Measurements from ENCODE around the gene MAGI2. TPM values are rescaled to one million over a fixed set of nuclear protein-coding genes. Genes with fewer than 3 reads are reported as not detected.
"Not testable (repeated sequence)": the region's sequence is repeated elsewhere in the genome, so short reads cannot be mapped to it uniquely, and the experiment has no call there.

Gene MAGI2
- total RNA-seq, 2 experiments from 2014 or later = 0.03 to 0.17 TPM

DNA sequence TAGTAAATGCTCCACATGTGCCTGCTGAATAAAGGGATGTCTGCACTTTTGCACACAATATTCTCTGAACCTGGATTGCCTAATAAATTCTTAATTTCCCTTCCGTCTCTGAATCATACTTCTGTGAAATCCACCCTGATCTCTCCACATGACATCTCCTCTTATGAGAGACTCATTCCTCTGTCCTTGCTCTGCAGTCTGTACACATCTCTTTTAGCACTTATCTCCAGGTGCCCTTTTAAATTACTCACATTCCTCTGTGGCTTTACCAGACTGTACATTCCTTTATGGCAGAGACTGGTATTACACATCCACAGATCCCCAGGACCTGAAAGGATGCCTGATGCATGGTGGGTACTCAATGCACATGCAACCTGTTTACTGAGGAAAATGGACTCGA, 1127.3 kb downstream of the MAGI2 start:
- no peaks in the 10 kb centered on the region for H3K4me1 ChIP-seq (ENCODE audit: insufficient read depth, low read length, poor library complexity, severe bottlenecking)
- BruUV-seq (replicated peaks) = no TSS peak
- CTCF ChIA-PET (ENCODE audit: unreplicated experiment) = no interaction called here
- no peaks in the 10 kb centered on the region for H3K36me3 ChIP-seq (ENCODE audit: insufficient read depth, low read length)
- no peak overlapping the region for H3K27ac ChIP-seq (ENCODE audit: low read depth, low read length, poor library complexity, severe bottlenecking)
- POLR2A ChIA-PET = no interaction called here
- no peaks in the 10 kb centered on the region for H3K9me3 ChIP-seq (ENCODE audit: low read length)
- TF ChIP-seq EZH2phosphoT487 (IDR thresholded peaks at IDR 0.05; ENCODE audit: borderline replicate concordance, low read depth, low read length) = no peak
- TF ChIP-seq, protein P1, sequence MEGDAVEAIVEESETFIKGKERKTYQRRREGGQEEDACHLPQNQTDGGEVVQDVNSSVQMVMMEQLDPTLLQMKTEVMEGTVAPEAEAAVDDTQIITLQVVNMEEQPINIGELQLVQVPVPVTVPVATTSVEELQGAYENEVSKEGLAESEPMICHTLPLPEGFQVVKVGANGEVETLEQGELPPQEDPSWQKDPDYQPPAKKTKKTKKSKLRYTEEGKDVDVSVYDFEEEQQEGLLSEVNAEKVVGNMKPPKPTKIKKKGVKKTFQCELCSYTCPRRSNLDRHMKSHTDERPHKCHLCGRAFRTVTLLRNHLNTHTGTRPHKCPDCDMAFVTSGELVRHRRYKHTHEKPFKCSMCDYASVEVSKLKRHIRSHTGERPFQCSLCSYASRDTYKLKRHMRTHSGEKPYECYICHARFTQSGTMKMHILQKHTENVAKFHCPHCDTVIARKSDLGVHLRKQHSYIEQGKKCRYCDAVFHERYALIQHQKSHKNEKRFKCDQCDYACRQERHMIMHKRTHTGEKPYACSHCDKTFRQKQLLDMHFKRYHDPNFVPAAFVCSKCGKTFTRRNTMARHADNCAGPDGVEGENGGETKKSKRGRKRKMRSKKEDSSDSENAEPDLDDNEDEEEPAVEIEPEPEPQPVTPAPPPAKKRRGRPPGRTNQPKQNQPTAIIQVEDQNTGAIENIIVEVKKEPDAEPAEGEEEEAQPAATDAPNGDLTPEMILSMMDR (conservative IDR thresholded peaks at IDR 0.05; ENCODE audit: low read length) = no peak
- H3K4me3 ChIP-seq (ENCODE audit: low read depth, low read length, poor library complexity, severe bottlenecking) = no peak overlapping the region
- intact Hi-C loops (cut with micrococcal nuclease; ENCODE audit: unreplicated experiment) = no loop called here
- no peaks in the 10 kb centered on the region for H3K9me2 ChIP-seq (ENCODE audit: insufficient read depth, low read length)
- H2AFZ ChIP-seq (ENCODE audit: low read length) = no peak overlapping the region
- no peaks in the 10 kb centered on the region for H3K79me2 ChIP-seq (ENCODE audit: insufficient read depth, low read depth, low read length)
- no peak overlapping the region for H3K4me2 ChIP-seq (ENCODE audit: low read length)
- DNase-seq (ENCODE audit: low spot score) = no peak
- H4K20me1 ChIP-seq (ENCODE audit: insufficient read depth, low read length) = no peaks in the 10 kb centered on the region

DNA sequence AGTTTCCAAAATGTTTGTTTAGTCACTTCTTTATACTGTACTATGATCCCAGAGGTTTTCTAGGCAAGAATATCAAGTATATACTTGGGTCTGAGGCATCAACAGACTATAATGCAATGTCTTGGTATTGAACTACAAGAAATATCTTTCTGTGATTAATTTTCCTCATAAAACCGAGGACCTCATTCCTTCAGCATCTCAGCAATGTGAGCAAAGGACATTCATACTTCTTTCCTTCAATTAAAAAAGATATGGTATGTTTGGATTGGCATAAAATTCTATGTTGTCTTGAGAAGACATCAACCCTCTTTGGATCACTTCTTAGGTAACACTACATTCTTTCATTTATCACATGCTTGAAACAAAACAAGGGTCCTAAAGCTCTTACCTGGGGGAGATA, 1130.3 kb downstream of the MAGI2 start:
- POLR2A ChIA-PET = interaction anchor here (1.0 kb wide), 1 partner anchor 31 kb away, joined by 3 read pairs; no protein-coding TSS in a partner anchor
- no peak overlapping the region for H3K27ac ChIP-seq (ENCODE audit: low read depth, low read length, poor library complexity, severe bottlenecking)
- H3K9me2 ChIP-seq (ENCODE audit: insufficient read depth, low read length) = no peaks in the 10 kb centered on the region
- H3K4me2 ChIP-seq (ENCODE audit: low read length) = no peak overlapping the region
- CTCF ChIA-PET (ENCODE audit: unreplicated experiment) = no interaction called here
- no peak overlapping the region for H3K4me3 ChIP-seq (ENCODE audit: low read depth, low read length, poor library complexity, severe bottlenecking)
- H3K9me3 ChIP-seq (ENCODE audit: low read length) = no peaks in the 10 kb centered on the region
- no peaks in the 10 kb centered on the region for H3K36me3 ChIP-seq (ENCODE audit: insufficient read depth, low read length)
- no TSS peak for BruUV-seq (replicated peaks)
- no peaks in the 10 kb centered on the region for H3K4me1 ChIP-seq (ENCODE audit: insufficient read depth, low read length, poor library complexity, severe bottlenecking)
- no peaks in the 10 kb centered on the region for H3K79me2 ChIP-seq (ENCODE audit: insufficient read depth, low read depth, low read length)
- DNase-seq (ENCODE audit: low spot score) = no peak
- TF ChIP-seq, protein P1 (conservative IDR thresholded peaks at IDR 0.05; ENCODE audit: low read length) = no peak
- no peak for TF ChIP-seq EZH2phosphoT487 (IDR thresholded peaks at IDR 0.05; ENCODE audit: borderline replicate concordance, low read depth, low read length)
- H2AFZ ChIP-seq (ENCODE audit: low read length) = no peak overlapping the region
- no peaks in the 10 kb centered on the region for H4K20me1 ChIP-seq (ENCODE audit: insufficient read depth, low read length)
- intact Hi-C loops (cut with micrococcal nuclease; ENCODE audit: unreplicated experiment) = no loop called here

DNA sequence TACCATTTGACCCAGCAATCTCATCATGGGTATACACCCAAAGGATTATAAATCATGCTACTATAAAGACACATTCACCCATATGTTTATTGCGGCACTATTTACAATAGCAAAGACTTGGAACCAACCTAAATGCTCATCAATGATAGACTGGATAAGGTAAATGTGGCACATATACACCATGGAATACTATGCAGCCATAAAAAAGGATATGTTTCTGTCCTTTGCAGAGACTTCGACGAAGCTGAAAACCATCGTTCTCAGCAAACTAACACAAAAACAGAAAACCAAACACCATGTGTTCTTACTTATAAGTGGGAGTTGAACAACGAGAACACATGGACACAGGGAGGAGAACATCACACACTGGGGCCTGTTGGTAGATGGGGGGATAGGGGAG, 1131.2 kb downstream of the MAGI2 start:
- CTCF ChIA-PET (ENCODE audit: unreplicated experiment); H3K4me1 ChIP-seq (ENCODE audit: insufficient read depth, low read length, poor library complexity, severe bottlenecking); H3K9me3 ChIP-seq (ENCODE audit: low read length); H3K27ac ChIP-seq (ENCODE audit: low read depth, low read length, poor library complexity, severe bottlenecking); H4K20me1 ChIP-seq (ENCODE audit: insufficient read depth, low read length); H2AFZ ChIP-seq (ENCODE audit: low read length); H3K79me2 ChIP-seq (ENCODE audit: insufficient read depth, low read depth, low read length); DNase-seq (ENCODE audit: low spot score); POLR2A ChIA-PET; H3K4me3 ChIP-seq (ENCODE audit: low read depth, low read length, poor library complexity, severe bottlenecking); intact Hi-C loops (cut with micrococcal nuclease; ENCODE audit: unreplicated experiment); BruUV-seq (replicated peaks); H3K36me3 ChIP-seq (ENCODE audit: insufficient read depth, low read length); H3K9me2 ChIP-seq (ENCODE audit: insufficient read depth, low read length); H3K4me2 ChIP-seq (ENCODE audit: low read length): not testable (repeated sequence)
